NCI-H510A treated with DMSO at 0.1 percent for 48 hours (cell line): ENCODE measurements around the gene ADAM11.
A peak's percentile ranks its signal among the peaks of the same experiment; 100 is the strongest.

ENCODE experiments used
- DNase-seq: peaks from one replicate; lab custom pipeline; 2025; lab: John Stamatoyannopoulos, UW

The ADAM11 gene

GRCh38 chr17:44830359-44831288, 71.8 kb downstream of the ADAM11 start:
- peak; percentile 43 for DNase-seq

- no peak for DNase-seq
These were observed 72.6 kb downstream of the ADAM11 start for GRCh38 chr17:44831371-44831770.
